ENCODE data around the gene TSN. TPM values are rescaled to one million over a fixed set of nuclear protein-coding genes. Genes with fewer than 3 reads are reported as not detected.

Gene TSN
- total RNA-seq, 1 experiment from 2014 or later: 91.5 TPM

DNA sequence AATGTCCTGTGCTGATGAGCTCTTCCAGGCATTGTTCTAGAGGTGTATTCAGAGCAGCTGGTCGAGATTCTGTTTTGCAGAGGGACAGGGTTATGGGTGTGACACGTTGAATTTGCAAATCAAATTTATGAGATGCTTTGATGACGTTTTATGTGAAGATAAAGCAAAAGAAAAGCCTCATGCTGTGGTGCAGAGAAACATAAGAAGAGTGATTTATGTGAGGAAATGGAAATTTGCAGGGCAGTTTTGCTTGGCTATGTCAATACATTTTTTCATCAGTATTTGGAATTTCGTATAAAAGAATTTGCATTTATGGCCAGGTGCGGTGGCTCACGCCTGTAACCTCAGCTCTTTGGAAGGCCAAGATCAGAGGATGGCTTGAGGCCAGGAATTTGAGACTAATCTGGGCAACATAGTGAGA is 36.4 kb downstream of the TSN start:
- no peaks in the 10 kb centered on the region for H3K79me2 ChIP-seq (ENCODE audit: insufficient read depth, low read length)
- no peaks in the 10 kb centered on the region for H4K20me1 ChIP-seq (ENCODE audit: insufficient read depth)
- no peaks in the 10 kb centered on the region for H3K9me3 ChIP-seq (ENCODE audit: control insufficient read depth in 1 of 2, insufficient read depth in 1 of 2, low read depth in 1 of 2, low read length in 2 of 2)
- TF ChIP-seq RAD21 (IDR thresholded peaks at IDR 0.05; ENCODE audit: low read depth) (no peak), REST (IDR thresholded peaks at IDR 0.05; ENCODE audit: low read depth) (no peak), FOSL1 (IDR thresholded peaks at IDR 0.05; ENCODE audit: low read depth) (no peak), ZFX (IDR thresholded peaks at IDR 0.05) (no peak), ZNF274 (IDR thresholded peaks at IDR 0.05; ENCODE audit: low read depth, low read length) (no peak), POLR2A (IDR thresholded peaks at IDR 0.05; ENCODE audit: borderline replicate concordance, extremely low read depth, insufficient read depth, insufficient read length) (no peak), POLR2AphosphoS5 (IDR thresholded peaks at IDR 0.05; ENCODE audit: low read depth, low read length) (no peak), SIN3A (IDR thresholded peaks at IDR 0.05; ENCODE audit: low read depth) (no peak), ATF3 (IDR thresholded peaks at IDR 0.05) (no peak), MAX (IDR thresholded peaks at IDR 0.05) (no peak), JUND (IDR thresholded peaks at IDR 0.05) (no peak), SRF (IDR thresholded peaks at IDR 0.05; ENCODE audit: low read depth) (no peak), CTCF (IDR thresholded peaks at IDR 0.05 in 2 of 3, conservative IDR thresholded peaks at IDR 0.05 in 1 of 3; ENCODE audit: borderline replicate concordance in 1 of 3, insufficient read depth in 1 of 3, low read depth in 2 of 3, low read length in 2 of 3) (no peak), TCF7L2 (IDR thresholded peaks at IDR 0.05; ENCODE audit: borderline replicate concordance, extremely low read depth, insufficient read depth, insufficient read length) (no peak), ELF1 (IDR thresholded peaks at IDR 0.05; ENCODE audit: borderline replicate concordance, low read depth) (no peak), EZH2phosphoT487 (IDR thresholded peaks at IDR 0.05; ENCODE audit: borderline replicate concordance) (no peak)
- H3K4me1 ChIP-seq (ENCODE audit: control insufficient read depth in 1 of 2, insufficient read depth in 2 of 2, low read length in 2 of 2): peaks cover 8 to 14% of the 10 kb centered on the region in 2 experiments
- H3K4me3 ChIP-seq (replicated peaks in 1 of 2; ENCODE audit: low read depth in 1 of 2, low read length in 2 of 2): no peak overlapping the region
- ChIA-PET CTCF (no interaction called here), POLR2A (no interaction called here), RAD21 (ENCODE audit: low non-redundant PET in 1 of 2, low total read pairs in 2 of 2, uncharacterized antibody in 2 of 2, unreplicated experiment in 2 of 2) (no interaction called here)
- H3K9ac ChIP-seq (ENCODE audit: low read length): no peak overlapping the region
- intact Hi-C loops (cut with micrococcal nuclease): no loop called here
- H3K27me3 ChIP-seq (ENCODE audit: insufficient read depth, low read length): no peaks in the 10 kb centered on the region
- ATAC-seq (no peak), DNase-seq (ENCODE audit: low read depth, low spot score) (no peak)
- H3K27ac ChIP-seq (ENCODE audit: low read depth, low read length): no peak overlapping the region
- H2AFZ ChIP-seq (ENCODE audit: low read depth, low read length, poor library complexity, severe bottlenecking): no peak overlapping the region
- H3K9me2 ChIP-seq (ENCODE audit: insufficient read depth): no peaks in the 10 kb centered on the region
- H3K36me3 ChIP-seq (ENCODE audit: control insufficient read depth in 1 of 2, insufficient read depth in 2 of 2, low read length in 2 of 2): no peaks in the 10 kb centered on the region
- H3K4me2 ChIP-seq (ENCODE audit: low read length): no peak overlapping the region
- no TSS peak for BruUV-seq (replicated peaks)
